Daoy (cell line): Measurements from ENCODE around the gene BDKRB1. TPM values are rescaled to one million over a fixed set of nuclear protein-coding genes. Genes with fewer than 3 reads are reported as not detected.

ENCODE experiments used
- DNase-seq: peaks from one replicate; pipeline ENCODE4 v3.0.0-alpha.2; 2015; ENCODE audit warnings: low read depth
- total RNA-seq: library from RNA; depleted of rRNA; stranded (reverse); fragments of >200 nt; shearing (Covaris generic); gene quantifications from 2 replicates; pipeline ENCODE4 v1.2.3, GENCODE V29; 2014; rRNA removed

BDKRB1 gene
- 0.97 and 1.5 TPM in 2 replicates for total RNA-seq

DNA sequence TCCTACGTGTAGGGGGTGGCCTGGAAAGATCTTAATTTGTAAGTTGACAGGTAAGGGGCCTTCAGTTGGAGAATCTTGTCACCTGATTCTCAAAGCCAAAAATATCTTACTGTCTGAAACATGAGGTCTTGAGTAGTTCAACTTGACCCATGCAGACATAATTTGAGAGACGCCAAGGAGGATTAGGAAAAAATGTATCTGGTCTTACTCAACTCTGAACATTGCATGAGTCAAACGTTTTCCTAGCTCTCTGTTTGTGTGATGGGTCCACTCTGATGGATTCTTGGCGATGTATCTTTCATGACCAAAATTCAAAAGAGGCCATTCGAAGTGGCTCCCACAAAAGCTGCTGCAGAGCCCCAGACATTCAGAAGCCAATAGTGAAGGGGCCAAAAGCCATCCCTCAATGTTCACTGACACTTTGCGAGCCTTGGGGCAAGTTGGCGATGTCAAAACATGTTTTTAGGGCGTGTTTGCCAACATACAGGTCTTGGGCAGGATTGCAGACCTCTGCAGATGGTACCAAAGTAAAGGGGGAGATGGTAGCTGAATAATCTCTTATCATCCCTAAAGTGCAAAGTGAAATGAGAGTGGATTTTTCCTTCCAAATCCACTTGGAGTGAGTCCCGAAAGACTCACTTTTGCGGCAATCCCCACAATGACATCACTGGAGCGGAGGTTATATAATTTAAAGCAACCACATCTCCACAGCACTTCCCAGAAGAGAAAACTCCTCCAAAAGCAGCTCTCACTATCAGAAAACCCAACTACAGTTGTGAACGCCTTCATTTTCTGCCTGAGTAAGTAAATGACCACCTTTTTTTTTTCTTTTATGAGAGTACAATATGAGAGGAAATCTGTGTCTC is at the start of gene BDKRB1:
Gene BDKRB1, plus strand, starts transcription at position 710 of the 866 bp plus-strand sequence. CDS start 7,473 bp downstream, outside the sequence.
- peak; percentile 60 for DNase-seq

DNA sequence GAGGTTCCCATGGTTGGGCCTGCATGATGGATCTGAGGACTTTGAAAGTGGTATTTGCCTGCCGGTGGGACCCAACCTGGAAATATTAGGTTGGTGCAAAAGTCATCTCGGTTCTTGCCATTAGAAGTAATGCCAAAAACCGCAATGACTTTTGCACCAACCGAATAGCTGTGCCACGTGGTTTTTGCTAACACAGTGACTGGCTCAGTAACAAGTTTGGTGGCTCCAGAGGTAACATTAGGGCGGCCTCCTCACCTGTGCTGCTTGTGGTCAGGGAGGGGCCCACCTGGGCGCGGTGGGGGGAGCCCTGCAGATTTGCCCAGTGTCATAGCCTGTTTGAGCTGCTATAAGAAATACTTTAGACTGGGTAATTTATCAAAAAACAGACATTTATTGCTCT is 49.5 kb upstream of the BDKRB1 start:
- DNase-seq, result peak; percentile 33

DNA sequence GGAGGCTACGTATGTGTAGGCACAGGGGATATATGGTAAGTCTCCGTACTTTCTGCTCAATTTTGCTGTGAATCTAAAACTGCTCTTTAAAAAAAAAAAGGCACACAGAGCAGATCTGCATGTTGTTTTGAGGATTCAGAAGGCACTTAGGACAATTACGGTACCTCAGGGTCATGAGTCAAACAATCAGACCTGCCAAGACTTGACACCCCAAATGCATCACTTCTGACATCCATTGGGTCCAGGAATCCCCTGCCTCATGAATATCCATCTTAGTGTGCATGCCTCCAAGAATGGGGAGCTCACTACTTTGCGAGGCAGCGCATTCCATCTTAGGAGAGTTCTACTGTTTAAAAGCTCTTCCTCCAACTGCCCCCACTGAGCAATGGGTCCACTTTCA is 48.3 kb upstream of the BDKRB1 start:
- DNase-seq, result no peak

DNA sequence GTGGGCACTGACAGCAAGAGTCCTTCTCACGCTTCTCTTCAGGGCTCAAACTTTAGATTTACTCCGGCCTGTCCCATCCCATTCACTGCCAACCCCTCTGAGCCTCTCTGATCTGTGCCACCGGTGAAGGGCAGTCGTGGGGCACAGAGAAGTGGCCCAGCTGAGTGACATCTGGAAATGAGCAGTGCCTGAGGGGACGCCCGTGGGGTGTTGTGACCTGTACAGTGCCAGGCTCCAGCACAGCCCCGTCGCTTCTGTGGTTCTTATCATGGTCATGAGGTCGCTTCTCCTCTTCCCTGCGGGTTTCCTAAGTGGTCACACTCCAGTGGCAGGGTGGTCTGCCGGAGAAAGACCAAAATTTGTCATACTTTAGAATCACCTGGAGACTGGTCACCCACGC is 47.3 kb upstream of the BDKRB1 start:
- no peak for DNase-seq

DNA sequence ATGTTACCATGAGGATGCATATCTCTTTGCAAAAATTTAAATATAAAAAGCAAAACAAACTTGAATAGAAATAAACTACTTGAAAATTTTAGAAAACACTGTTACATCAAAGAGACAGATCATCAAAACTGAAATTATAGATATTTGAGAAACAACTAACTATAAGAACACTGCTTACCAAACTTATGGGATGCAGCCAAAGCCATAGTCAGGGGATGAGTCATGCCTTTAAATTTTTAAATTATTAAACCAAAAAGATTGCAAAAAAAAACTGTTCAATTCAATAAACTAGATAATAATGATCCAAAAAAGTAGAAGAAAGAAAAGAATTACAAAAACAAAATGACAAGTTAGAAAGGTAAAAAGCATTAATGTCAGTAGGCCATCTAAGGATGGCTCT is 43.9 kb upstream of the BDKRB1 start:
- DNase-seq, result no peak

DNA sequence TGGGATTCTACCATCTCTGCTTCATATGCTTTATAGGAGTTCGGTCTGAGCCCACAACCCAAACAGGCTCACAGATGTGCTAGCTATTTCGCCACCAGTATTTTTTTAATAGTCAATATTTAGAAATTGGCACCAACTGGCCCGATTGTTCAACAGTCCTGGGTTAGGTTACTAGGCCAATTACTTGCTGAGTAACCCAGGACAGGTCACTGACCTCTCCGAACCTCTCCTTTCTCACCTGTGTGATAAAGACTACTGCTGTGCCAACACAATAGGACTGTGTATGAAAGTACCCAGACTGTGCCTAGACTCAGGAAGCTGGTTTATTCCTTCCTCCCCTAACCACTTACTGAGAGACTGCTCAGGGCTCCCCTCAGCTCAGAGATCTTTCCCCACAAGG is 43.1 kb upstream of the BDKRB1 start:
- DNase-seq, result no peak

DNA sequence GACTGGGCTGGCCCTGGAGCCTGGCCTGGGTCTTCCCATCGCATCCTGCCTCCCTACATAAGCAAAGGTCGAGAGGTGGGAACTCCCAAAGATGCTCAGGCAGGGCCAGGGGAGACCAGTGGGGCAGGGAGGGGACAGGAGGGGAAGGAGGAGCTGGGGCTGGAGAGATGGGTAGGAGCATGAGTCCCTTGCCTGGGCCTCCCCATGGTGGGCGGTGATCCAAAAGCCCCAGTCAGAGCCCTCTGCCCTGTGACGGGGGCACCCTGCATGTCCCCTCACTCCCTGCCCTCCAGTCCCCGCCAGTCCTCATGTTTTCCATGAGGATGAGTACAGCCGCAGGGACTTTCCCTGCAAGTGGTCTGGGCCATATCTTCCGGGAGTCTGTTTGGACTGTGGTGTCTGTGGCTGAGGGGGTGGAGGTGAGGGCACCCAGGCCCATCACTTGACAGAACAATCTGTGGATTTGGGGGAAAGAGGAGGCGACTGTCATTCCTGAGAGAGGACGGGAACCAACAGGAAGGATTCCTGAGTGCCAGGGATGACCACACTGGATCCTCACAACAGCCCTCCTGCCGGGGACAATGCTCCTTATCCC is 42.0 kb upstream of the BDKRB1 start:
- DNase-seq, result no peak

DNA sequence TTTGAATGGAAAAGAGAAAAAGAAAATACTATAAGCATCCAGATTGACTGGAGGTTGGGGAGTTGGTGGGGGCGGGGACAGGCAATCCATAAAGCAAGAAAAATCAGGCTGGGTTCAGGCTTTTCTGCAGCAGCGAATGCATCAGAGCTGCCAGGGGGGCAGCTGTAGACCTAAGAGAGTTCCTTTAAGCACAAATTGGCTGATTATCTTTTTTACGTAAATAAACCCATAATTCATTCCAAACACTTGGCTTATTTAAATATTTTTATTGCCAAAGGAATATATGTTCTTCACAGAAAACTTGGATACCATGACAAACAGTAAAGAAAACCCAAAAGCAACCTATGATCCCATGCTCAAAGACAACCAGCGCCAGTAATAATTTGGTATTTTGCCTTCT is 41.2 kb upstream of the BDKRB1 start:
- no peak for DNase-seq

DNA sequence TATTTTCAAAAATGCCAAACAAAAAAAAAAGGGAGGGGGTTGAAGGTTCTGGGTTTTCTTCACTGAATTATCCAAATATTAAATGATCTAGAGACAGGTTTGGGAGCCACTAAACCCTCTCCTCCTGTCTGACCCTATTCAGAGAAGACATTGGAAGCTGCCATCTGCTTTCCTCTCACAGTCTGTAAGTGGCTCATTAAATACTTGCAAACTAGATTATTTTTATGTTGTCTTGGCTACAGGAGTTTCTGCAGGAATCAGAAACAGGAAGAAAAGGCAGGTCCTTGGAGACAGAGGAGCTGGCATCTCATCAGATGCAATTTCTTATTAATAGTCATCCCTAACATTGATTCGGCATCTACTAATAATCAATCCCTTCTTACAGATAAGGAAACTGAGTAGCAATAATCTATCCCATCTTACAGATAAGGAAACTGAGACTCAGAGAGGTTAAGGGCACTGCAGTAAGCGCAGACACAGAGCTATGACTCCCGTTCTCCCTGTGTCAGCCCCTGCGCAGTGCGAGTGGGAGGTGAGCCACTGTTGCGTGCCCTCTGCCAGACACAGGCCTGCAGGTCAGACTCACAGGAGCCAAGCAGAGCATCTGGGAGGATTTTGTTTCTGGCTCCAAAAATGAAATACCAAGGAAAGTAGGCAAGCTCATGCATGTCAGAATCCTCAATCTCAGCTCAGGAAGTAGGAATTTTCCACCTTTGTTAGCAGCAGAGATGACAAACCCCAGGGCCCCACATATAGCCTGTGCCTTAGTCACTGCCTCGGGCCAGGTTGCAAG is 40.4 kb upstream of the BDKRB1 start:
- no peak for DNase-seq

DNA sequence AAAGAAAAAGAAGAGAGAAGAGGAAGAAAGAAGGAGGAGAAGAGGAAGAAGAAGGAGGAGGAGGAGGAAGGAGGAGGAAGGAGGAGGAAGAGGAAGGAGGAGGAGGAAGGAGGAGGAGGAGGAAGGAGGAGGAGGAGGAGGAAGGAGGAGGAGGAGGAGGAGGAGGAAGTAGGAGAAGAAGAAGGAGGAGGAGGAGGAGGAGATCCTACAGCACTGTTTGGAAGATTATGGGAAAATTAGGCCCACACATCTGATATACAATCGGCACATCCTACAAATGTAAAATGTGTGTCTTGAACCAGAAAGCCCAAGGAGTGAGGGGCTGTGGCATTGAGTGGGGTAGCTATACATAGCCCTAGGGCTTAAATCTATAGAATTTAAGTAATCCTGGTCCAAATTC is 39.4 kb upstream of the BDKRB1 start:
- DNase-seq, result no peak

DNA sequence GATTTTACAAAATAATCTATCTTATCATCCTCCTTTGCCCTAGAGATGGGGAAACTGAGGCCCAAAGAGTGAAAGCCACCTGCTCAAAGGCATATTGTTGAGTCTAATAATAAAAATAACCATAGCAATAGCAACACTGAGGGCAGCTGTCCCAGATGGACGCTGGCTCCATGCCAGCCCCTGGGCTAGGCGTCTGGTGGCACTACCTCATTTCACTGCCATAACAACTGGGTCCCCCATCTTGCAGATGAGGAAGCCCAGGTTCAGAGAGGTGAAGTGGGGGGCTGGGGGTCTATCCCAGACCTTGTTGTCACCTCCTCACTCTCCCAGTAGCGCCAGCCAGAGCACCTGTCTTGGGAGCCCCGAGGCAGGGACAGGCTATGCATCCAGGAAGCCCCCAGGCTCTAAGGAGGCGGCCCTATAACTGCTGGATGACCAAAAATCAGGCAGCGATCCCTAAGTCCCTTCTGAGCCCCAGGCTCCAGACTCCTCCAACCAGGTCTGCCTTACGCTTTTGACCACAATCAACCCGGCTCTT is 38.6 kb upstream of the BDKRB1 start:
- DNase-seq, result no peak

DNA sequence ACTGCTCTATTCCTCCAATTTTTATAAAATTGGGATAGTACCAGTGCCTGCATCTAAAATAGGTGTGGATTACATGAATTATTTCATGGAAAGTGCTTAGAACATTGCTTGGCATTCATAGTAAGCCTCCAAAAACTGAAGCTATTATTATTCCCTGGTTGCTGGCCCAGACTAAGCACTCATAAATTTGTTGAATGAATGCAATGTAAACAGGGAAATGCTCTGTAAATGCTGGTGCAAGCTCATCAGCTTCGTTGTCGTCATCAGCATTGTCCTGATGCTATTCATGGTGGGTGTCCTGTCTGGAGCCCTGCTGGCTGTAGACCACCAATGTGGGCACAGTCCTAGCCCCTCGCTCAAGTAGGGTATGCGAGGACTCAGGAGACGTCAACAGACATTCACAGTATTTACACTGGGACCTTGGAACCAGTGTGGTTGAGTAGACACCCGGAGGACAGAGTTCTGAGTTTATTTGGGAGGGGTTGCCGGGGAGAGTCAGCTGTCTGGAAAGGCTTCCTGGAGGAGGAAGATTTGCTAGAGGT is 34.8 kb upstream of the BDKRB1 start:
- no peak for DNase-seq

DNA sequence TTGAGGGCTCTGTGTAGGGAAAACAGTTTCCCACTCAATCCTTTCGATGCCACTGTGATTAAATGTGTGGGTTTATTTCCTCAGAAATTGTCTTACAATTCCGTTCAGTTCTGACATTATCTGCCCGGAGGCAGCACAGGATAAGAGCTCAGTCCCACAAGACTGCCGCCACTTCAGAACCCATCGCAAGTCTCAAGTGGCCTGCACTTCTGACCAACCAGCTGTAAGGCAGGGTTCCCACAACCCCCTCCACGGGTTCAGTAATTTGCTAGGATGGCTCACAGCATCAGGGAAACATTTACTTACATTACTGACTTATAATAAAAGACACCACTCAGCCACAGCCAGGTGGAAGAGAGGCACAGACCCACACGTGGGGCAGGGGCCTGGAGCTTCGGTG is 34.2 kb upstream of the BDKRB1 start:
- no peak for DNase-seq

DNA sequence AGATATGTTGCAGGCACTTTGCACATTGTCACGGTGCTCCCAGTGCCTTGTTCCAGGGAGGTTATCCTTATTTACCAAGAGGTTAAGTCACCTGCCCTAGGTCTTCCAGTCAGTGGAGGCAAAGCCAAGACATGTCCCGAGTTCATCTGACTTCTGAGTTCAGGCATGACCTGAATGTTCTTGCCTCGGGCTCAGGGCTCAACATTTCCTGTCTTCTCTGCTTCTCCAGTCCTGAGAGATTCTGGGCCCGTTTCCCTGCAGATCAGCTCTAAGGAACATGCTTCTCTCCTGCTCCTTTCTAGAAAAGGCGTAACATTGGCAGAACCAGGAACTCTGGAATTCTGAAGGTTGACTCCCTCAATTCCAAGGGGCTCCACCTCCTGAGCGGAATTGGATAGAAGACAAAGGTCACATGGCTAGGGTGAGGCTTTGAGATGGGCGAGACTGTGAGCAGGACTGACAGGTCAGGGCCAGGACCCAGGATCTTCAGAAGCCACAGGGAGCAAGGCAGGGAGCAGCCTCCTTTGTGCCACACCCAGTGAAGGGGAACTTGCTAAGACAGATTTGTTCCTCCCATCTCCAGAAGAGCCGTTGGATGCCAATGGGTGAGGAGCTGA is 31.4 kb upstream of the BDKRB1 start:
- no peak for DNase-seq

DNA sequence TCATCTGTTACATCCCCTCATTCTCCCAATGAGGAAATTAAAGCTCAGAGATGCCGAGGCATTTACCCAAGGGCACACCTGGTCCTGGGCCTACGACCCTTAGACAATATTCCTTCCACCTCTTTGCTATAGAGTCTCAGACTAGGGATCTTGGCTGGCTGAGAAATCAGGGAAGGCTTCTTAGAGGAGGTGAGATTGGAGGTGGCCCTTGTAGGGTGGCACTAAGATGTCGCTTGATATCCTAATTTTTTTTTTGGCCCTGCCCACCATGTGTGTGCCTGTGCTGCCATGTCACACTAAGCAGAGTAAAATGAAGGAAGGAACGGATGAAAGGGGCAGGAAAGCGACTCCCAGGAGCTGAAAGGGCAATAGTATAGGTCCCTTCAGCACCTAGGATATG is 30.8 kb upstream of the BDKRB1 start:
- DNase-seq, result no peak

DNA sequence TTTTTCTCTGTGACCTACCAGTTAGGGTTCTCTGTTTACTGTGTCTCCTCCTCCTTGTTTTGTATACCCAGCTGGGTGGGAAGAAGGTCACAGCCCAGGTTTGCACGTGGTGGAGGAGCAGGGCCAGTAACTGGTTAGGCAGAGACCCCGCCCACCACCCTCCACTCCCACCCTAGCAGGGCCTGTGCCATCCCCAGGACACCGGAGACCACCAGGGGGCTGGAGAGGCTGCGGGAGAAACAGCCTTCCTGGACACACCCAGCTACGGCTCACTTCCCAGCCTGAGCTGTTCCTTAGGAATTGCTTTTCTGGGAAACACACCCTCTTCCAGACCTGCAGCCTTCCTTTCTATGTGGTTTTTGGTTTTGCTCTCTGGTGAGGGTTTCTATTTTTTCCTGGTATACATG is 30.3 kb upstream of the BDKRB1 start:
- DNase-seq, result peak; percentile 63

DNA sequence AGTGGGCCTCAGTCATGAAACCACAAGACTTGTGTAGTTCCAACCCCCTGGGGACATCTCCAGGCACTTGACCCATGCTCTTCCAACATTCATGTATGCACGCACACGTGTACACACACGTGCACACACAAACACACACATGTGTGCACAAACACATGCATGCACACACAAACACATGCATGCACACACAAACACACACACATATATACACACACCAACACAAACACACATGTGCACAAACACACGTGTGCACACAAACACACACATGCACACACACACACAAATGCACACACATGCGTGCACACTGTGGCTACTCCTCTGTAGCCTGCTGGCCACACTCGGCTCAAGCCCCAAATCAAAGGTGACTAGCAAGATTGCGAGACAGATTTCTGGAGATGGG is 28.6 kb upstream of the BDKRB1 start:
- DNase-seq, result no peak

DNA sequence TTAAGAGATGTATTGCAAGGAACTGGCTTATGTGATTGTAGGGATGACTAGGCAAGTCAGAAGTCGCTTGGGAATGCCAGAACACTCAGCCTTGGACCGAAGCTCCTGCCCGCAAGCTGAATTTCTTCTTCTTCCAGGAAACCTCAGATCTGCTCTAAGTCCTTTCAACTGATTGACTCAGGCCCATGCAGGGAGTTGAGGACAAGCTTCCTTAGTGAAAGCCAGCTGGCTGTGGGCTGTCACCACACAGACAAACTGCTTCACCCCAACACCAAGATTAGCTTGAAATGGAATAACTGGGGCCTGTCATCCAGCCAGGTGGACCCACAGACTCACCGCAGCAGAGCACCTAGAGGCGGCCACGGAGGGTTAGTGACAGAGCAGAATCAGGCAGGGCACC is 26.7 kb upstream of the BDKRB1 start:
- DNase-seq, result no peak

DNA sequence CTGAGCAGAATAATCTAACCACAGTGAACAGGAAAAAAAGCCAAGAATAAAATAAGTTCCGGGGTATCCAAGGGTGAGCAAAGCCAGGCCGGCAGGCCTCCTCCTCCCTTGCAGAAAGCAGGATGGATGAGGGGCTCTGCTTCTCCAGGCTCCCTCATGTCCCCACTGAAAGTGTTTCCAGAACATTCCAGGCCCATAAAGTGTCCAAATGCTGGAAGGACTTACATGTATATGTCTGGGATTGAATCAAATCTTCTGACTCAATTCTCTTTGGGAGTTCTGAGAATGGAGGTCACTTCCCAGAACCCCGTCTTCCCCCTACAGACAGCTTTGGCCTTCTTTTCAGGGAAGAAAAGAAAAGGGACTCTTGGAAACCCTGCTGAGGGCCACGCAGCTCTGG is 25.0 kb upstream of the BDKRB1 start:
- no peak for DNase-seq

DNA sequence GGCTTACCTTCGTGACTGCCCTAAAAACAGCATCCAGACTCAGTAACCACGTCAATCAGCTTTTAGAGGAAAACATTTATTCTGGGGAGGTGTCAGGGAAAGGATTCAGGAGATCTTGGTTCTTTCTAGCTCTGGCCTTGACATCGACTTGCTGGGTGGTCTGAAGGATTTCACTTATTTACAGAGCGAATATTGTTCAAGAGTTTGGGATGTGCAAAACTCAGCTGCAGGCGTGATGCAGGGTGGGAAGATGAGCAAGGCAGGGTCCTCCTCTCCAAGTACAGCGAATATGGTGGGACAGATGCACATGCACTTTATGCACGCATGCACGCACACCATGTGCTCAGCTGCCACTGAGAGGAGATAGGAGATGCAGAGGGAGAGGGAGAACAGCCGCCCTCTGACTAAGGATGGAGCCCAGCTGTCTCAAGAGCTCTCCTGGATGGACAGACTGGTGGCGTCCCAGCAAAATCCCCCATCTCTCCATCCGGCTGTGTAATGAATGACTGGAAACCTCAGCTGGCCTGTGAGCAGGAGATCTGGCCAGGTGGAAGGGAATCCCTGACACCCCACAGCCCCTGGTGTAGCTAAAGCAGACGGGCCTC is 24.4 kb upstream of the BDKRB1 start:
- no peak for DNase-seq

DNA sequence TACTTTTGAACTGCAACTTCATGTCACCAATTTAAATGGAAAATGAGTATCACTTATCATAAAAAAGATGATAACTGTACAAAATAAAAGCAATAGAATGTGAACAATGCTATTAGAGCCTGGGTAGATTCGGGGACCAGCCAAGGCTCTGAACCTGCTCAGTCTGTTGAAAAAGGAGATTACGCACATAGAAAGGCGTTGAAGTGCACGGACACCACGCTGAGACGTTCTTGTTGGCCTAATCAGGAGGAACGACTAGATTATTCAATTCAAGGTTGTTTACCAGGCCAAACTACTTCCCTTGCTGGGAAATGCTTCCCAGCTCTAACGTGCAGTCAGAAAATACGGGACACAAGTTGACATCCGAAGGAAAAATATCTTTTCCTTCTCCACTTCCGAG is 23.5 kb upstream of the BDKRB1 start:
- DNase-seq, result no peak
